CD8-positive, alpha-beta memory T cell (primary cell): ENCODE measurements around the gene CYTH3. TPM values are rescaled to one million over a fixed set of nuclear protein-coding genes. Genes with fewer than 3 reads are reported as not detected.
"Not testable (repeated sequence)": the region's sequence is repeated elsewhere in the genome, so short reads cannot be mapped to it uniquely, and the experiment has no call there.

Experiments
- CTCF ChIA-PET: fragments of 350-600 bp; sonication (Branson Sonifier 250); formaldehyde crosslinking; loops from one replicate; lab custom pipeline; 2021; ENCODE audit warnings: antibody characterized with exemption; lab: Charles Lee
- POLR2A ChIA-PET: fragments of 350-600 bp; sonication (Branson Sonifier 250); formaldehyde crosslinking; loops from one replicate; lab custom pipeline; 2021; ENCODE audit warnings: antibody characterized with exemption; lab: Charles Lee
- DNase-seq, 5 donors: peaks; one replicate each; pipeline versions ENCODE4 v3.0.0 to v3.0.0-alpha.2; 2020 to 2022; ENCODE audit warnings: mixed read lengths in 1 of 5
- H3K27ac ChIP-seq: one replicate; pipeline ENCODE4 v1.7.0; 2013; ENCODE audit warnings: low read depth, mild to moderate bottlenecking, low read length, moderate library complexity
- H3K27me3 ChIP-seq: 2 replicates; pipeline ENCODE4 v1.7.0; 2013; ENCODE audit warnings: low read length, mild to moderate bottlenecking; ENCODE audit not compliant: insufficient read depth, poor library complexity, severe bottlenecking
- H3K36me3 ChIP-seq: 2 replicates; pipeline ENCODE4 v1.7.0; 2013; ENCODE audit warnings: mild to moderate bottlenecking, low read length, moderate library complexity; ENCODE audit not compliant: insufficient read depth
- H3K4me1 ChIP-seq: 2 replicates; pipeline ENCODE4 v1.7.0; 2013; ENCODE audit warnings: mild to moderate bottlenecking, low read length, moderate library complexity; ENCODE audit not compliant: insufficient read depth
- H3K4me3 ChIP-seq: 2 replicates; pipeline ENCODE4 v1.7.0; 2013; ENCODE audit warnings: mild to moderate bottlenecking, low read length
- H3K9me3 ChIP-seq: 2 replicates; pipeline ENCODE4 v1.7.0; 2013; ENCODE audit warnings: mild to moderate bottlenecking, low read length
- H3K27ac Mint-ChIP-seq, 8 donors: one replicate each; pipeline ENCODE4 v1.8.0; 2020 to 2021; ENCODE audit warnings: mixed read lengths in 8 of 8, mild to moderate bottlenecking in 6 of 8, inconsistent platforms in 3 of 8, moderate library complexity in 3 of 8
- H3K27me3 Mint-ChIP-seq, 2 donors: one replicate each; pipeline ENCODE4 v1.8.0; 2020 to 2021; ENCODE audit warnings: mixed read lengths in 2 of 2, mild to moderate bottlenecking in 1 of 2, moderate library complexity in 1 of 2
- H3K36me3 Mint-ChIP-seq, 3 donors: one replicate each; pipeline ENCODE4 v1.8.0; 2020 to 2021; ENCODE audit warnings: mixed read lengths in 3 of 3, inconsistent platforms in 1 of 3, mild to moderate bottlenecking in 1 of 3
- H3K4me1 Mint-ChIP-seq, 3 donors: one replicate each; pipeline ENCODE4 v1.8.0; 2020 to 2021; ENCODE audit warnings: mixed read lengths in 3 of 3, inconsistent platforms in 1 of 3, mild to moderate bottlenecking in 1 of 3
- H3K4me3 Mint-ChIP-seq, 7 donors: one replicate each; pipeline ENCODE4 v1.8.0; 2020 to 2021; ENCODE audit warnings: mixed read lengths in 7 of 7, mild to moderate bottlenecking in 6 of 7, moderate library complexity in 4 of 7, inconsistent platforms in 2 of 7
- H3K9me3 Mint-ChIP-seq, 5 donors: one replicate each; pipeline ENCODE4 v1.8.0; 2020 to 2022; ENCODE audit warnings: mixed read lengths in 5 of 5, mild to moderate bottlenecking in 3 of 5, moderate library complexity in 2 of 5, inconsistent platforms in 1 of 5
- polyA plus RNA-seq: library from polyadenylated mRNA; unstranded; fragments of 300-500 nt; fragmentation: Illumina TruSeq; gene quantifications from one replicate; pipeline ENCODE4 v1.2.3, GENCODE V29; 2021
- total RNA-seq, 2 experiments: library from RNA; stranded (reverse); gene quantifications; one replicate each; pipeline ENCODE4 v1.2.3, GENCODE V29; 2021

Gene CYTH3
- total and polyA plus RNA-seq, 3 experiments from 2014 or later: 4.5 to 15.7 (median 4.9) TPM

GRCh38 chr7:6223010-6223409, 49.4 kb downstream of the CYTH3 start:
- H3K27me3 Mint-ChIP-seq, H3K4me3 Mint-ChIP-seq, POLR2A ChIA-PET, H3K4me3 ChIP-seq, DNase-seq, H3K36me3 Mint-ChIP-seq, H3K27ac ChIP-seq, CTCF ChIA-PET, H3K27me3 ChIP-seq, H3K36me3 ChIP-seq, H3K9me3 ChIP-seq, H3K27ac Mint-ChIP-seq, H3K9me3 Mint-ChIP-seq: not testable (repeated sequence)
- peaks cover 17% of the 10 kb centered on the region for H3K4me1 ChIP-seq
- H3K4me1 Mint-ChIP-seq: peaks cover 21 to 64% (median 39%) of the 10 kb centered on the region in 3 donors

GRCh38 chr7:6221340-6222319, 50.8 kb downstream of the CYTH3 start:
- H3K4me1 Mint-ChIP-seq: peaks cover 21 to 61% (median 29%) of the 10 kb centered on the region in 3 donors
- Histone ChIP-seq H3K27ac (peak overlapping the region; percentile 45), H3K4me3 (no peak overlapping the region), H3K36me3 (no peaks in the 10 kb centered on the region), H3K27me3 (no peaks in the 10 kb centered on the region), H3K9me3 (no peaks in the 10 kb centered on the region), H3K4me1 (peaks cover 17% of the 10 kb centered on the region)
- H3K4me3 Mint-ChIP-seq: peak overlapping the region; percentile 29 to 74 (median 56)
- peak overlapping the region; percentile 77 to 99 (median 94) for H3K27ac Mint-ChIP-seq
- ChIA-PET POLR2A (no interaction called here), CTCF (interaction anchor here (0.6 to 0.9 kb wide), 2 partner anchors 50 to 632 kb away, joined by 3 to 4 read pairs; no protein-coding TSS in a partner anchor)
- no peaks in the 10 kb centered on the region for H3K36me3 Mint-ChIP-seq
- no peaks in the 10 kb centered on the region for H3K27me3 Mint-ChIP-seq
- peak in 3 of 5 donors; percentile 27 to 74 (median 74) for DNase-seq
- H3K9me3 Mint-ChIP-seq: no peaks in the 10 kb centered on the region

GRCh38 chr7:6218329-6218728, 54.1 kb downstream of the CYTH3 start:
- ChIA-PET CTCF (no interaction called here), POLR2A (no interaction called here)
- peak overlapping the region in 3 of 8 donors; percentile 1 to 75 (median 65) for H3K27ac Mint-ChIP-seq
- Histone ChIP-seq H3K27ac (no peak overlapping the region), H3K4me3 (no peak overlapping the region), H3K9me3 (no peaks in the 10 kb centered on the region), H3K27me3 (no peaks in the 10 kb centered on the region), H3K36me3 (no peaks in the 10 kb centered on the region), H3K4me1 (peaks cover 17% of the 10 kb centered on the region)
- no peak for DNase-seq
- no peak overlapping the region for H3K4me3 Mint-ChIP-seq
- H3K36me3 Mint-ChIP-seq: peaks cover 0 to 5% (median 4%) of the 10 kb centered on the region in 3 donors
- peaks cover 18 to 61% (median 31%) of the 10 kb centered on the region in 3 donors for H3K4me1 Mint-ChIP-seq
- H3K9me3 Mint-ChIP-seq: no peaks in the 10 kb centered on the region
- H3K27me3 Mint-ChIP-seq: no peaks in the 10 kb centered on the region

GRCh38 chr7:6212008-6212407, 60.4 kb downstream of the CYTH3 start:
- Mint-ChIP-seq H3K27ac (no peak overlapping the region), H3K4me1 (peaks cover 6 to 31% (median 8%) of the 10 kb centered on the region in 3 donors), H3K4me3 (no peak overlapping the region), H3K27me3 (peaks cover 3 to 9% of the 10 kb centered on the region in 2 donors), H3K9me3 (no peaks in the 10 kb centered on the region), H3K36me3 (peaks cover 0 to 5% (median 4%) of the 10 kb centered on the region in 3 donors)
- POLR2A ChIA-PET: no interaction called here
- Histone ChIP-seq H3K9me3 (no peaks in the 10 kb centered on the region), H3K4me3 (no peak overlapping the region), H3K27me3 (no peaks in the 10 kb centered on the region), H3K36me3 (no peaks in the 10 kb centered on the region), H3K4me1 (no peaks in the 10 kb centered on the region), H3K27ac (no peak overlapping the region)
- no peak for DNase-seq
- CTCF ChIA-PET: no interaction called here

- Histone ChIP-seq H3K27me3 (no peaks in the 10 kb centered on the region), H3K36me3 (no peaks in the 10 kb centered on the region), H3K4me3 (no peak overlapping the region), H3K27ac (no peak overlapping the region), H3K9me3 (no peaks in the 10 kb centered on the region), H3K4me1 (no peaks in the 10 kb centered on the region)
- Mint-ChIP-seq H3K9me3 (no peaks in the 10 kb centered on the region), H3K4me3 (peak overlapping the region in 1 of 7 donors; percentile 78), H3K27me3 (peaks cover 3 to 9% of the 10 kb centered on the region in 2 donors), H3K4me1 (peaks cover 11 to 35% (median 11%) of the 10 kb centered on the region in 3 donors), H3K27ac (peak overlapping the region in 1 of 8 donors; percentile 5), H3K36me3 (peaks cover 0 to 4% (median 3%) of the 10 kb centered on the region in 3 donors)
- ChIA-PET POLR2A (no interaction called here), CTCF (no interaction called here)
- DNase-seq: no peak
Observed at GRCh38 chr7:6210621-6211372, 61.6 kb downstream of the CYTH3 start.

GRCh38 chr7:6209340-6209739, 63.1 kb downstream of the CYTH3 start:
- peaks cover 7 to 32% (median 11%) of the 10 kb centered on the region in 3 donors for H3K4me1 Mint-ChIP-seq
- no peak for DNase-seq
- no peaks in the 10 kb centered on the region for H3K9me3 Mint-ChIP-seq
- H3K27ac Mint-ChIP-seq: no peak overlapping the region
- Histone ChIP-seq H3K27me3 (no peaks in the 10 kb centered on the region), H3K4me3 (no peak overlapping the region), H3K27ac (no peak overlapping the region), H3K9me3 (no peaks in the 10 kb centered on the region), H3K36me3 (no peaks in the 10 kb centered on the region), H3K4me1 (no peaks in the 10 kb centered on the region)
- H3K4me3 Mint-ChIP-seq: no peak overlapping the region
- POLR2A ChIA-PET: no interaction called here
- CTCF ChIA-PET: interaction anchor here (1.0 kb wide), 1 partner anchor 212 kb away, joined by 4 read pairs; no protein-coding TSS in a partner anchor
- H3K27me3 Mint-ChIP-seq: peaks cover 3 to 9% of the 10 kb centered on the region in 2 donors
- H3K36me3 Mint-ChIP-seq: no peaks in the 10 kb centered on the region

GRCh38 chr7:6208573-6209328, 63.7 kb downstream of the CYTH3 start:
- peak overlapping the region in 1 of 8 donors; percentile 32 for H3K27ac Mint-ChIP-seq
- POLR2A ChIA-PET: no interaction called here

More at GRCh38 chr7:6208573-6209328, 63.7 kb downstream of the CYTH3 start:
- no peak overlapping the region for H3K27ac ChIP-seq
- CTCF ChIA-PET: interaction anchor here (1.0 kb wide), 1 partner anchor 212 kb away, joined by 4 read pairs; no protein-coding TSS in a partner anchor
- H3K27me3 ChIP-seq: no peaks in the 10 kb centered on the region
- no peak overlapping the region for H3K4me3 Mint-ChIP-seq
- peaks cover 3 to 9% of the 10 kb centered on the region in 2 donors for H3K27me3 Mint-ChIP-seq
- H3K9me3 ChIP-seq: no peaks in the 10 kb centered on the region
- H3K4me1 Mint-ChIP-seq: peaks cover 7 to 30% (median 11%) of the 10 kb centered on the region in 3 donors
- no peaks in the 10 kb centered on the region for H3K36me3 Mint-ChIP-seq
- H3K9me3 Mint-ChIP-seq: no peaks in the 10 kb centered on the region
- H3K4me3 ChIP-seq: no peak overlapping the region
- no peaks in the 10 kb centered on the region for H3K36me3 ChIP-seq
- no peak for DNase-seq
- no peaks in the 10 kb centered on the region for H3K4me1 ChIP-seq
